Hematopoietic multipotent progenitor cell treated with erythropoietin and hydrocortisone succinate and interleukin-3 and kit ligand, for 8 days (in vitro differentiated cells): ENCODE results near the gene BCAS4.

Source experiments
- DNase-seq: peaks from one replicate; pipeline ENCODE4 v3.0.0-alpha.2; 2015

The BCAS4 gene

DNA sequence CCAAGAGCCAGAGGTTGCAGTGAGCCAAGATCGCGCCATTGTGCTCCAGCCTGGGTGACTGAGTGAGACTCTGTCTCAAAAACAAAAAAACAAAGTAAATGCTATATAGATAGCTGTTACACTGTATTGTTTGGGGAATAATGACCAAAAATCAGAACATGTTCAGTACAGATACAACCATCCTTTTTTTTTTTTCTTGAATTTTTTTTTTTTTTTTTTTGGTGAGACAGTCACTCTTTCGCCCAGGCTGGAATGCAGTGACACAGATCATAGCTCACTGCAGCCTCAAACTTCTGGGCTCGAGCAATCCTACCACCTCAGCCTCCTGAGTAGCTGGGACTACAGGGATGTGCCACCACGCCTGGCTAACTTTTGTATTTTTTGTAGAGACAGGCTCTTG lies 63.7 kb downstream of the BCAS4 start:
- no peak for DNase-seq

DNA sequence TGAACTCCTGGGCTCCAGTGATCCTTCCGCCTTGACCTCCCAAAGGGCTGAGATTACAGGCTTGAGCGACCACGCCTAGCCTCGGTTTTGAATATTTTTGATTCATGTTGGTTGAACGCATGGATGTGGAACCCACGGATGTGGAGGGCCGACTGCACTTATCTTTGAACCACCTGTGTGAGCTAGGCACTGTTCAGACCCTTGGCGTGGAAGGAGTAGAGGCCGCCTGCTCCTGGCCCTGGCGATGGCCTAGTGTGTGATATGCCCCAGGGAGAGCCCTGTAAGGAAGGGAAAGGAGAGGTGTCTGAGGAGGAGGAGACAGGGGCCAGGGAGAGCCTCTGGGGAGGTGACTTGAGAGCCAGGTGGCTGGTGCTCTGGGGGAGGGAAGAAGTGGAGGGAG lies 64.3 kb downstream of the BCAS4 start:
- no peak for DNase-seq

DNA sequence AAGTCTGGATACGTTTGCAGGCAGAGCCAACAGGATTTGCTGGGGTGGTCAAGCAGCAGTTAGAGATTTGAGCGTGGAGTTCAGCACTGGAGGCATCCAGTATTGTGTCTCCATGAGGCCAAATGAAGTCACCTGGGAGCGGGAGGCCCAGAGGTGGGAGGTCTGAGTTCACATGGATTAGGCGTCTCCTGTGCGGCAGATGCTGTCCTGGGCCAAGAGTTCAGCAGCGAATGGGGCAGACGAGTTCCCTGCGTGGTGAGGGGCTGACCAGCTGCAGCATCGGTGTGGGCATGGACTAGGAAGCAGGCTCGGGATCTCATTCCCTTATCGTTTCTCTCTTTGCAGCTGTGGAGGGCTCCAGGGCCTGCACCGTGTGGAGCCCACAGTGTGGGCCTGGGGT lies 66.2 kb downstream of the BCAS4 start:
- DNase-seq: no peak

GRCh38 chr20:50862546-50862945 lies 67.7 kb downstream of the BCAS4 start:
- DNase-seq: no peak

- no peak for DNase-seq
Observed at GRCh38 chr20:50865114-50865513, 70.3 kb downstream of the BCAS4 start.

- no peak for DNase-seq
Observed at GRCh38 chr20:50865591-50865990, 70.7 kb downstream of the BCAS4 start.

DNA sequence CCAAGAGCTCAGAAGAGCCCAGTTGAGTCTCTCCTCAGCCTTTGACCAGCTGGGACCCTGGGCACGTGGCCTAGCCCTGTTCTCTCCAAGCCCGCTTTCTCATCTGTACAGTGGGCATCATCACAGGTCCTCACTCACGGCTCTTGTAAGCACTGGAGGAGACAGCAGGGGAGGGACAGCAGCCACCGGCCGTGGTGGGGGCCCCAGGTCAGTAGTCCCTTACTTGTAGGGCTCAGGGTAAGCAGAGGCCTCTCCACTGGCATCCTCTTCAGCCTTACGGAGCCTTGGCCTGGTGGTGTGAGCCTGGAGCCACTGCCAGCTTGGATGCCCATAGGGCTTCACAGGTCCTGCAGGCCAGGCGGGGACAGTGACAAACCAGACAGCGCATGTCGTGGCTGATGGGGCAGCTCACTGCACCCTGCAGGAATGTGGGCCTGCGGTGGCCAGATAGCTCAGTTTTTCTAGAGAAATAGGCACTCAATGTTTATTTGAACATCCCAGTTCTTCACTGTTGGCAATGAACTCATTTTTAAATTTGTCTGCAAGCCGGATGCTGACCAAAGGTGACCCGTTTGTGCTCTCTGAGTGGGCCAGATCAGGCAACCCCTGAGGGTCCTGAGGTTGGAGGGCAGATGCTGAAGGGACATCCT lies 71.3 kb downstream of the BCAS4 start:
- no peak for DNase-seq

DNA sequence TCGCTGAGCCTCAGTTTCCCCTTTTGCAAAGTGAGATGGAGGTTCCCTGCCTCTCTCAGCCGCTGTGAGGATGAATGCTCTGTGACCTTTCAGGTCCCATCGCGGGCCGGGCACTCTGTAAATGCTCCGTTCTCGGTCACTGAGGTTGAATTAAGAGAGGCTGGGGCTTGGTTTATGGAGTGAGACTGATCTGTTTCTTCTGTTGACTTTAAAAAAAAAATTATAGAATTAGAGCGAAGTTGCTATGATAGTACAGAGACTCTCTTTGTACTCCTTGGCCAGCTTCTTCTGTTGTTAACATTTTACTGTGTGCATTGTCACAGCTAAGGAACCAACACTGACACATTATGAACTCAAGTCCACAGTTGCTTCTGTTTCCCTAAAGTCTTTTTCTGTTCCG lies 72.0 kb downstream of the BCAS4 start:
- no peak for DNase-seq

DNA sequence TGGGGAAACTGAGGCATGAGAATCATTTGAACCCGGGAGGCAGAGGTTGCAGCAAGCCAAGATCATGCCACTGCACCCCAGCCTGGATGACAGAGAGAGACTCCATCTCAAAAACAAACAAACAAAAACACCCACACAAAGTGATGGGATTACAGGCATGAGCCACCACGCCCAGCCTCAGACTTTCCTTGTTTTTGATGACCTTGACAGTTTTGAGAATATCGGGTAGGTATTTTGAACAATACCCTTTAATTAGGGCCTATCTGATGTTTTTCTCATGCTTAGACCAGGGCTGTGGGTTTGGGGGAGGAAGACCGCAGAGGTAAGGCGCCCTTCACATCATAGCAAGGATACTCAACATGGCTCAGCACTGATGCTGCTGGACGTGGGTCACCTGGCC lies 72.9 kb downstream of the BCAS4 start:
- no peak for DNase-seq

DNA sequence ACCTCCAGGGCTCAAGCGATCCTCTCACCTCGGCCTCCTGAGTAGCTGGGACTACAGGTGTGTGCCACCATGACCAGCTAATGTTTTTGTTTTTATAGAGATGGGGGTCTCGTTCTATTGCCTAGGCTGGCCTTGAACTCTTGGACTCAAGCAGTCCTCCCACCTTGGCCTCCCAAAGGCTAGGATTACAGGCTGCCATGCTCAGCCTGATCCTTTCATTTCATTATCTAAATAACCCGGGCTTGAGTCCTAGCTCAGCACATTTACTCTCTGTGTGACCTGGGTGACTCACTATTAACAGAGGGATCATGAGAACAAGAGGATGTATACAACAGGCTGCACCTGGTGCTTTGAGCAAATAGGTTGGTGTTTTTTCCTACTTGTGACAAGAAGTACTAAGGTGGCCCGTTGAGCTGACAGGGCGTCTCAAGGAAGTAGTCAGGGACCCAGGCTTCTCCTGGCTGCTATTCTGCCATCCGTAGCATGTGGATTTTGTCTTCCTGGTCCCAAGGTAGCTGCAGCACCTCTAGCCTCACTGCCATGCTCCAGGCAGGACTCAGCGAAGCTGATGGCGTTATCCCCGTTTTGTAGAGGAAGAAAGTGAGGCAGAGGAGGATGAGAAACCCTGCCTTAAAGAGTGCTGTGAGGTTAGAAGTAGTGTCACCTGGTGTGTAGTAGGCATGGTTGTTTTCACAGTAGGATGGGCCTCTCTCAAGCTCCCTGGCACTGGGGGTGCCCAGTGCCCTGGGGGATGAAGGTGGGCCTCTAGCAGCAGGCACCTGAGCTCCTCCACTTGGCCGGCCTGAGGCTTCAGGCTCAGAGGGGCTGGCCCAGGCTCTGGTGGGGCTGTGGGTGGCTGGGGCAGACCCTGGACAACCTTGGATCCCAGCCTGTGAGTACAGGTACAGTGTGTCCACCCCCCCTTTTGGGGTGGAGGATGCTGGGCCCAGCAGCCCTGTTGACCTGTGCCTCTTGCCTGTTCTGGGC lies 73.9 kb downstream of the BCAS4 start:
- no peak for DNase-seq

DNA sequence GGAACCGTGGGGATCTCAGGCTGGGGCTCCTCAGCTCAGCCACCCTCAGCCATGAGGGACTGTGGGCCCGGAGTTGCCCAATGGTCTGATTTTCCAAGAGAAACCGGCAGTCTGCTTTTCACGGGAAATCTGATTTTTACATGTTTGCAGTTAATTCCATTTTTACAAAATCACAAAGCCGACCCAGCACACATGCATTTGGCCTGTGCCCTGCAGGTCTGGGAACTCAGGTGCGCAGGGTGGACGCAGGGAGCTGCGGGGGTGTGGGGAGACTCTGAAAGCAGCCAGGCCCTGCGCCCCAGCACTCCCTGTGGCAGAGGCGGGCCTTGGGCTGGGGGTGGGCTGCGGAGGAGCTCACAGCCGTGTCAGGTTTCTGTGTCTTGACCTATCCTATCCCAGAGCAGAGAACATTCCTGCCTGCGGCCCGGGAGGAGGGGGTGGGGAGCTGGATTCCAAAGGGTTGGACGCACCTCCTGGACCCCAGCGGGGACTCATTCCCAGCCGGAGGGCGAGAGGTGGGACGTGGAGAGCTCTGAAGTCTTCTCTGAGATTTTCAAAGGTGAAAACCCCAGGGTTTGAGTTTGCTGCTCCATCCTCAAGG lies 75.8 kb downstream of the BCAS4 start:
- DNase-seq: no peak

DNA sequence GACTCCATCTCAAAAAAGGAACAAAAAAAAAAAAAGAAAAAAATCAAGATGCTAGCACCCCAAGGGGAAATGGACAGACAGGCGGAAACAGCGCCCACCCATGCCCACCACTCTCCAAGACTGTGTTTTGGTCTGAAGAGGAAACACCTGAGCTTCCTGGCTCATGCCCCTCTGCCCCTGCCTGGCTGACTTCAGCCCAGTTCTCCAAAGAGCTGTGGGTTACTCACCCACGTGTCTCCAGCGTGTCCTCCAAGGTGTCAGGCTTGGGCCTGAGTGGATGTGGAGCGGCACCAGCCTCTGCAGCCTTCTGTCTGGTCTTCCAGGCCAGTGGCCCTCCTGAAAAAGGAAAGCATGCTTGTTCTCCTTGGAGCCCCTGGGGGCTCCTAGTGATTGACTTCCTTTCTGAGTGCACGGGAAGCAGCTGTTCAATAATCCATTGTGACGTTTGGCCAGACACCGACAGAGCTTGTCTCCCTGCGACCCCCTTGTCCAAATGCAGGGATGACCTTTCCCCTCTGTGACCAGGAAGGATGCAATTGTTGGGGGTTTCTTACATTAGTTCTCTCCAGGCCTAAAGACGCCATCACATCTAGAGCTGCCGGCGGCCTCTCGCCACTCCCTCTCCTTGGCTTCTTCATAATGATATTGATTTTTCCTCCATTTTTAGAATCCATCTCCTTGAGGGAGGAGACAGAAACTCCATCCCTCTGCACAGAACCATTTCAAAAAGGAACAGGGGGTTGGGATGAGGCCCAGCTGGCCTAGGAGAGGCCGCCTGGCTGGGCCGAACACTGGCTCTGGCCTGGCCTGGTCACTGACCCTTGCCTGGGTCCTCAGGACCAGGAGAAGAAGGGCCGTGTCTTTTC lies 77.9 kb downstream of the BCAS4 start:
- DNase-seq: no peak

DNA sequence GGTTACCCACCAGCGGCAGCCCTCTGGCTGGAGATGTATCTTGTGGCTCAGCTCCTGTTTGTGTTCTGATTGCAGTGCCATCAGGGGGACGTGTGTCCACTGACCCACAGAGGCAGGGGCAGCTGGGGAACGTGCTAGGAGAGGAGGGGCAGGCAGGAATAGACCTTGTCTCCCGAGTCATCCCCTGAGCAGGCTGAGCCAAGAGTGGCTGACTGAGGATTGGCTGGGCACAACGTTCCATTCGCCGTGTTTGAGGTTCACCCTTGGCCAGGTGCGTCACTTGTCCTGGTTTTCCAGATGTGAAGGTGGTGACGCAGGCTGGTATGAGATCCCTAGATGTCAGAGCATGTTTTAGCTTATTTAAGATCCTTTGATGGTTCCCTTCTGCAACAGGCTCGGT lies 78.7 kb downstream of the BCAS4 start:
- DNase-seq: no peak

- no peak for DNase-seq
Observed at GRCh38 chr20:50874111-50874757, 79.4 kb downstream of the BCAS4 start.

DNA sequence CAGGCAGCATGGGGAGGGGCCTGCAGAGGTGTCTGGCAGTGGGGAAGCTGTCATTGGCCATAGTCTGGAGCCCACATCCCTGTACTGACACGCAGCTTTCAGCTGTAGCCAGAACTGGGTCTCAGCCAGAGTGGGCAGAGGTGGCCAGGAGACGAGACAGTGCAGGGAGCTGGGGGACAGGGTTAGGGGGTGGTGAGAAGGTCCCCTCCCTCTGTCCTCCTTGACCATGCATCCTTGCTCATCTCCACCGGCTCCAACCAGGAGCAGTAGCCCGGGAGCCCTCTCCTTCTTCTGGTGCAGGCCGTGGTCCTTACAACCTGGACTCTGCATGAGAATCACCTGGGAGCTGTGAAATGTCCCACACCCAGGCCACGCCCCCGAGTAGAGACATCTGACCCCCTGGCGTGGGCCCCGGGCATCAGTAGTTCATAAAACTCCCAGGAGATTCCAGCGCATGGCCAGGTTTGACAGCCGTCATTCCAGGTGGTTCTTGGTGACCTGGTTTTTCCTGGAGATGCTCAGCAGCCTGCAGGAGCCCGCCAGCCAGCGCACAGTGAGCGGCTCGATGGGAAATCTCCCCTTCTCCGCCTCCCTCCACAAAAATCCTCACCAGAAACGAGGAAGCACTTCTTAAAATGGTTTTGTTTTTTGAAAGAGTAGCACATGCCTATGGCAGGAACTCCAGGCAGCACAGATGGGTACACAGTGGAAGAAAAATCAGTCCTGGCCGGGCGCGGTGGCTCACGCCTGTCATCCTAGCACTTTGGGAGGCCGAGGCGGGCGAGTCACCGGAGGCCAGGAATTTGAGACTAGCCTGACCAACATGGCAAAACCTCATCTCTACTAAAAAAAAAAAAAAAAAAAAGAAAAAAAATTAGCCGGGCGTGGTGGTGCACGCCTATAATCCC lies 80.2 kb downstream of the BCAS4 start:
- no peak for DNase-seq

DNA sequence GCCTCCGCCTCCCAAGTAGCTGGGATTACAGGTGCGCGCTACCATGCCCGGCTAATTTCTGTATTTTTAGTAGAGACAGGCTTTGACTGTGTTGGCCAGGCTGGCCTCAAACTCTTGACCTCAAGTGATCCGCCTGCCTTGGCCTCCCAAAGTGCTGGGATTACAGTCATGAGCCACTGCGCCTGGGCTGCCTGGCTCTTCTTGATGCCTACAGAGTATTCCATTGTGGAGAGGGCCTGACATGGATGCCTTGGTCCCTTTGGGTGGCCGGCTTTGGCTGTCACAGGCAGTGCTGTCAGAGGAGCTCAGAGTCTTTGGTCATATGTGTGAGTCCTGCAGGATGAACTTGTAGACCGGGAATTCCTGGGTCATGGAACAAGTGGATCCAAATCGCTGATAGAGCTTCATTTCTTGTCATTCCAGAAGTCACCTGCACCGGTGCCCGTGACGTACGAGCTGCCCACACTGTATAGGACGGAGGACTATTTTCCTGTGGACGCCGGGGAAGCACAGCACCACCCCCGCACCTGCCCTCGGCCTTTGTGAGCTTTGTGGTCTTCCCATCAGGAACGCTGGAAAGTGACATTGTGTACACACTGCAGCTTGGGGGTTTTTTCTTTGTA lies 81.3 kb downstream of the BCAS4 start:
- DNase-seq: no peak

DNA sequence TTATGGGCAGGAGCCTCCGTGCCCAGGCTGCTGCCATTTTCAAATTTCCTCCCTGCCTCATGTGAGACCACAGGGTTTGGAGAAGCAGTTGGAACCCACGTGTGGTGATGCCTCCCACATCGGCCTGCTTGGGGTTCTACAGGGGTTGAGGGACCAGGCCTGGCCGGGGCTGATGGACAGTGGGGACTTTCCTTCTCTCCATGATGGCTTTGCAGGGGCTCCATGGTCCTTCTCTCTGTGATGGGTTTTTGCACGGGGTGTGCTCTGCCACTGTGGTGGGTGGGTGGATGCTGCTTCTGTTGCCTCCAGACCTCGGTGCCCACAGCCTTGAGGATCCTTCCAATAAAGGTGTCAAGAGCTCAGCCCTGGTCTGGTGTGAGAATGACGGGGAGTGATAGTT lies 82.0 kb downstream of the BCAS4 start:
- no peak for DNase-seq

DNA sequence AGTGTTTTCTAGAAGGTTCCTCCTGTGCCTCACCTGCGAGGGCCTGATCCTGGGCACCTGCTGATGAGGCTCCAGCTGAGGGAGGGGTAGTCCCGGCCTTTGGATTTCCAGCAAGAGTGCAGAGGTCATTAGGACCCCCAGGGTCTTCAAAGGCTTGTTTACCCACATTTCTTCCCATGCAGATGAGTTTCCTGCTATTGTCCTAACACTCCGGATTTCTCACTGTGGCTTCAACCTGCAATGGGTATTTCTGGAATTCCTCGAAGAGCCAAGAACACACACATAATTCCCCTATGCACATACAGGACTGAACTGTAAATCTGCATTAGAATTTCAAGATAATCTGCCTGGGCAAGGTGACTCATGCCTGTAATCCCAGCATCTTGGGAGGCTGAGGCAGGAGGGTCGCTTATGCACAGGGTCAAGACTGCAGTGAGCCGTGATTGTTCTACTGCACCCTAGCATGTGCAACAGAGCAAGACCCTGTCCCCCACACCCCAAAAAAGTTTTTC lies 82.4 kb downstream of the BCAS4 start:
- no peak for DNase-seq

DNA sequence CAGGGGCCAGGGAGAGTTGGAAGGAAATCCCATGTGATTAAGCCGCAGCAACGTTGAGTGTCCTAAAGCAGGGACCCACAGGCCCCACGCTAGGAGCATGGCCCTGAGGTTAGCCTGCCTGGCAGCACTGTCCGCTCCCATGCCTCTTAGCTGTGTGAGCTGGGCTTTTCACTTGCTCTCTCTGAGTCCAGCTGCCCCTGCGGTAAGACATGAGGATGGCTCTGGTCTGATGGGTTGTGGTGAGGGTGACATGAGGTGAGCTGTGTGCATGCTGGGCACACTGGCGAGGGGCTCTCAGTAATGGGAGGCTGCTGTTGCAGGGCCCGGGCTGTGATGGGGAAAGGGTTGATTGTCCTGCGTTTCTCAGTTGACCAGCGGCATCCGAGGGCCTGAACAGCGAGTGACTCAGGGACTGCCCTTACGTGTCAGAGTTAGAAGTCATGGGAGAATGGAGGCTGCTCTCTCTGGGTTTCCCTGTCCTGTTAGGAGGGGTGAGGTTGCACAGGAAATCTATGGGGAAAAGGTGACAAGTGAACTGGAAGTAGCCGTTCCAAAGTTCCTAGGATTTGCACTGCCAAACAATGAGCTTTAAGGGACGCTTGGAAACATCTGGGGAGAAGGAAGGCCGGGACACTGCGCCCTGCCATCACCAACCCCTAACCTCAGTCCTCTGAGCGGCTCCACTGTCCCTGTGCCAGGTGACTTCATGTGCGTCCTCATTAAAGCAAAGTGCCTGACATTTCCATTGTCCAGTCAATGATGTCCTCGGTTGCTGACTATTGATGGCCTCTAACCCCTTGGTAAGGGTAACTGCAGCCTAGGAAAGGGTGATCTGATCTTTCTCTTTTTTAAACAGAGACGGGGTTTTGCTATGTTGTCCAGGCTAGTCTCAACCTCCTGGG lies 85.0 kb downstream of the BCAS4 start:
- no peak for DNase-seq
